Small intestine (tissue), 7 donors: ENCODE measurements around the gene PARD3. TPM values are rescaled to one million over a fixed set of nuclear protein-coding genes. Genes with fewer than 3 reads are reported as not detected.

Source experiments
- DNase-seq, 2 donors: peaks; one replicate each; pipeline versions ENCODE4 v3.0.0 to v3.0.0-alpha.2; 2013
- FAIRE-seq: peaks from 2 replicates; lab custom pipeline; 2012; peaks lifted over from hg19 to GRCh38; lab: Jason Lieb, UNC
- H3K27ac ChIP-seq, 3 donors: one replicate each; pipeline ENCODE4 v1.5.1; 2013; ENCODE audit warnings: low read length in 2 of 3, mild to moderate bottlenecking in 2 of 3, control low read depth in 1 of 3, inconsistent platforms in 1 of 3, low read depth in 1 of 3, moderate library complexity in 1 of 3
- H3K27me3 ChIP-seq, 3 donors: one replicate each; pipeline ENCODE4 v1.6.1; 2013; ENCODE audit warnings: low read length in 3 of 3, inconsistent platforms in 1 of 3; ENCODE audit not compliant: control insufficient read depth in 3 of 3, insufficient read depth in 3 of 3
- H3K36me3 ChIP-seq, 3 donors: one replicate each; pipeline ENCODE4 v1.6.1; 2013; ENCODE audit warnings: low read length in 3 of 3, inconsistent platforms in 1 of 3, low read depth in 1 of 3, mild to moderate bottlenecking in 1 of 3, moderate library complexity in 1 of 3; ENCODE audit not compliant: control insufficient read depth in 3 of 3, insufficient read depth in 2 of 3
- H3K4me1 ChIP-seq, 3 donors: one replicate each; pipeline ENCODE4 v1.6.1; 2013; ENCODE audit warnings: low read length in 2 of 3, inconsistent platforms in 1 of 3, low read depth in 1 of 3, mild to moderate bottlenecking in 1 of 3, moderate library complexity in 1 of 3; ENCODE audit not compliant: control insufficient read depth in 3 of 3, insufficient read depth in 2 of 3
- H3K4me3 ChIP-seq, 3 donors: one replicate each; pipeline ENCODE4 v1.5.1; 2013; ENCODE audit warnings: low read length in 3 of 3, control low read depth in 1 of 3, inconsistent platforms in 1 of 3, low read depth in 1 of 3, mild to moderate bottlenecking in 1 of 3, moderate library complexity in 1 of 3
- H3K9me3 ChIP-seq, 2 donors: one replicate each; pipeline ENCODE4 v1.6.1; 2013; ENCODE audit warnings: low read depth in 1 of 2, low read length in 1 of 2; ENCODE audit not compliant: control insufficient read depth in 2 of 2, insufficient read depth in 1 of 2
- WGBS, 3 donors: extraction: QIAGEN DNeasy Blood & Tissue Kit; methylation state at CpG; one replicate each; pipeline ENCODE4 v1.1.7; 2013; 5-methylcytosine and 5-hydroxymethylcytosine counted together
- polyA plus RNA-seq, 4 donors: library from polyadenylated mRNA; stranded (reverse) in 3 of 4; unstranded in 1 of 4; fragments of 200-250 nt in 3 of 4; fragments of 120-200 nt in 1 of 4; gene quantifications; one replicate each; pipeline versions ENCODE4 v1.2.1 to v1.2.3, GENCODE V29; 2013
- donor health status: healthy with polysubstance abuse.
- donor health status: control.
- donor health status: control.
- donor health status: Bipolar disorder and iron deficiency.
- donor health status: healthy.

PARD3 gene
- polyA plus RNA-seq, 4 donors, result 14.3 to 24.3 (median 15.5) TPM

DNA sequence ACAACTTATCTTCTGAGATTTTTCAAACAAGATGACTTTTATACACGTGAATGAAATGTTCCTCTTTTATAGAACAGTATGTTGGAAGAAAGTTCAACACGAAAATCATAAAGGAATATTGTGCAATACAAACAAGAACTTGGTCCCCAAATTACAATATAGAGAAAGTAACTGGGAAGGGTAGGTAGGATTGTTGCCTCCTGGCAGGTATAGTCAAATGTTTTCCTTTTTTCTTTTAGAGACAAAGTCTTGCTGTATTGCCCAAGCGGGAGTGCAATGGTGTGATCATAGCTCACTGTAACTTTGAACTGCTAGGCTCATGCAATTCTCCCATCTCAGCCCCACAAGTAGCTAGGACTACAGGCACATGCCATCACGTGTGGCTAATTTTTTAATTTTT lies 582.6 kb downstream of the PARD3 start:
- Histone ChIP-seq H3K27me3 (no peaks in the 10 kb centered on the region), H3K4me1 (peaks cover 2 to 6% (median 3%) of the 10 kb centered on the region in 3 donors), H3K4me3 (no peak overlapping the region), H3K36me3 (no peaks in the 10 kb centered on the region), H3K9me3 (no peaks in the 10 kb centered on the region), H3K27ac (no peak overlapping the region)
- 37 to 73% (median 55%) methylated on average over 4 of the region's 4 CpGs for WGBS, 3 donors
- peak in 1 of 2 donors; percentile 43 for DNase-seq
- FAIRE-seq, result no peak

DNA sequence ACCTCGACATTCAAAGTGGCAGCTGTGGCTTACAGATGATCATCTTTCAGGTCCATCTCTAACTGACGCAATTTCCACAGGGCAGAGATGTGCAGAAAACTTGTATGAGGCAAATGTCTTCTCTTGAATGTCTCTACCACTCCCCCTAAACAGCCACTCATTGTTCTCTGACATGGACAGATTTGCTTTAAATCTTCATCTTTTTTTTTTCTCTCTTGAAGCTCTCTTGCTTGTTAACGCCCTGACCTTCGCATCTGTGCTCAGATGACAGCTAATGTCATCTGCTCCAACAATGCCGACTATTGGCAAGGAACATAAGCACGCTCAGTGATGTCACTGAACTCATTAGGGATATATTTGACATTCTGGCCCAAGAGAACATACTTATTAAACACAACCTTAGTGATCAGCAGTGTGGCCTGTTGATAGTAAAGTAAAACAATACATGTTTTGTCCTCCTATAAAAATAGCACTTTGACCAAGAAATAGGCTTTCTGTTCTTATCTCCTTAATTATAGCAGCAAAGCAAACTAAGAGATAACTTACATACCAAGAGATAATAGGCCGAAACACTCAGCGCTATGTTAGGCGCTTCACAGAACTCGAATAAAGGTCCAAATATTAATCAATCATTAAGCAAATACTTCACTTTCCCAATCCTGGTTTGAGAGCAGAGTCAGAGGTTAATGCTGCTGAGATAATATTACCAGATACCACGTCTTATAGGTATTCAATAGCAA lies 583.5 kb downstream of the PARD3 start:
- no peak overlapping the region for H3K27ac ChIP-seq
- WGBS, 3 donors, result 24 to 59% (median 41%) methylated on average over 11 of the region's 11 CpGs
- DNase-seq, result peak; percentile 48 to 67
- no peak for FAIRE-seq
- H3K4me3 ChIP-seq, result no peak overlapping the region
- no peaks in the 10 kb centered on the region for H3K27me3 ChIP-seq
- H3K36me3 ChIP-seq, result no peaks in the 10 kb centered on the region
- no peaks in the 10 kb centered on the region for H3K9me3 ChIP-seq
- peaks cover 2 to 6% (median 3%) of the 10 kb centered on the region in 3 donors for H3K4me1 ChIP-seq

DNA sequence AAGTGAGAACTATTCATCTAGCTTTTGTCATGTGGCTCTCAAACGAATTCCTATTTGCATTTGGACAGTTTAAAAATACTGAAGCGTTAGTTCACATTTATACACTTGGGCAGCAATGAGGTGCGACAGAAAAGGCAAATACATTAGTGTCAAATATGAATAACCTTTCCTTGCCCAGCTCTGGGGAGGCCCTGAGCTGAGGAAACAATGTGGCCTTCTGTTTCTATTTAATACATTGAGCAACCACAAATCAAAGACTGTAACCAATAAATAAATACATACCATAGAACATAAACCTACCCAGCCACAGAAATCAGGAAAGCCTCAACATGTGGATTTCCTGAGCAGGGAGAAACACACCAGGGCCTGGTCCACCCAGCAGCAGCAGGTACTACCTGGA lies 585.2 kb downstream of the PARD3 start:
- DNase-seq (no peak), FAIRE-seq (no peak)
- WGBS, 3 donors, result 83 to 89% (median 84%) methylated on average over 3 of the region's 3 CpGs
- no peak overlapping the region for H3K4me3 ChIP-seq
- peaks cover 2 to 6% (median 3%) of the 10 kb centered on the region in 3 donors for H3K4me1 ChIP-seq
- H3K9me3 ChIP-seq, result no peaks in the 10 kb centered on the region
- no peak overlapping the region for H3K27ac ChIP-seq
- no peaks in the 10 kb centered on the region for H3K27me3 ChIP-seq
- no peaks in the 10 kb centered on the region for H3K36me3 ChIP-seq

DNA sequence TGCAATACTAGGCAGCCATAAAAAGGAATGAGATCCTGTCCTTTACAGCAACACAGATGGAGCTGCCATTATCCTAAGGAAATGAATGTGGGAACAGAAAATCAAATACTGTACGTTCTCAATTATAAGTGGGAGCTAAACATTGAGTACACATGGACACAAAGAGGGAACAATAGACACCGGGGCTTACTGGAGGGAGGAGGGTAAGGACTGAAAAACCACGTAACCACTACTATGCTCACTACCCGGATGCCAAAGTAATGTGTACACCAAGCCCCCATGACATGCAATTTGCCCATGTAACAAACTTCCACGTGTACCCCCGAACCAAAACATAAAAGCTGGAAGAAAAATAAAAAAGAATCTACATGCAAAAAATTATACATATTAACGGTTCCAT lies 587.0 kb downstream of the PARD3 start:
- Histone ChIP-seq H3K36me3 (no peaks in the 10 kb centered on the region), H3K4me3 (no peak overlapping the region), H3K27me3 (no peaks in the 10 kb centered on the region), H3K4me1 (peaks cover 3 to 6% (median 4%) of the 10 kb centered on the region in 3 donors), H3K9me3 (no peaks in the 10 kb centered on the region), H3K27ac (no peak overlapping the region)
- 84 to 91% (median 85%) methylated on average over 7 of the region's 7 CpGs for WGBS, 3 donors
- DNase-seq, result no peak
- FAIRE-seq, result no peak

DNA sequence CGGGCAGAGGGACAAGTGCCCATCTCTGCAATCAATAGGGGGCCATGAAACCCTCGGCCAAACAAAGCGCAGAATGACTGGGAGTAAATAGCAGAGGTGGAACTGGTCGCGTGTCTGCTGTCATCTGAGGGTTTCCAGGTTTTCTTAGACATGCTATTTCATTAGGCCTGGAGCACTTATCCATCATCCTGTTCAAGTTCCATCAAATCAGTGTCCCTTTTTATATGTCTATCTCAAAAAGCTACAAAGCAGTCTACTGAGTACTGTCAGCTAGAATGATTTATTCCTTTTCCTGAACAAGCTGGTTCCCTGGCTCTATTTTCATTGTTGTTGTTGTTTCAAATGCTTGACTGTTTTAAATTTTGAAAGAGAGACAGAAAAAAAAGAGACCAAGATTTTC lies 590.5 kb downstream of the PARD3 start:
- no peaks in the 10 kb centered on the region for H3K27me3 ChIP-seq
- H3K36me3 ChIP-seq, result peaks cover 0 to 3% (median 0%) of the 10 kb centered on the region in 3 donors
- 80 to 88% (median 85%) methylated on average over 5 of the region's 5 CpGs for WGBS, 3 donors
- H3K9me3 ChIP-seq, result no peaks in the 10 kb centered on the region
- no peak for FAIRE-seq
- no peak overlapping the region for H3K4me3 ChIP-seq
- H3K27ac ChIP-seq, result no peak overlapping the region
- DNase-seq, result no peak
- H3K4me1 ChIP-seq, result peaks cover 0 to 2% (median 0%) of the 10 kb centered on the region in 3 donors

DNA sequence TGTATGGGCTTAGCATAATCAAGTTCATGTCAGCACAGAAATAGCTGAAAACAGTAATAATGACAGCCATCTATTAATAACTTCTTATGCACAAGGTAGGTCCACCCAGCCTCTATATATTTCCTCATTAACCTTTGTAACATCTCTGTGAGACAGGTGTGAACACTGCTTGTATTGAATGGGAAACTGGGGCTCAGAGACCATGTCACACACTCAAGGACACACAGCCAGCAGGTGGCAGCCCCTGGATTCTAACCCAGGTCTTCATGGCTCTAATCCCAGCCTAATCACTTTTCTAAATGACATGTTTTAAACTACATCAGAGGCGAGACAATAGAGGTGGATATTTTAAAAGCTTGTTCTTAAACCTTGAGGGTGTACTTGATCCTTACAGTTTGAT lies 591.4 kb downstream of the PARD3 start:
- WGBS, 3 donors, result 37 to 63% (median 54%) methylated on average over 1 of the region's 1 CpG

DNA sequence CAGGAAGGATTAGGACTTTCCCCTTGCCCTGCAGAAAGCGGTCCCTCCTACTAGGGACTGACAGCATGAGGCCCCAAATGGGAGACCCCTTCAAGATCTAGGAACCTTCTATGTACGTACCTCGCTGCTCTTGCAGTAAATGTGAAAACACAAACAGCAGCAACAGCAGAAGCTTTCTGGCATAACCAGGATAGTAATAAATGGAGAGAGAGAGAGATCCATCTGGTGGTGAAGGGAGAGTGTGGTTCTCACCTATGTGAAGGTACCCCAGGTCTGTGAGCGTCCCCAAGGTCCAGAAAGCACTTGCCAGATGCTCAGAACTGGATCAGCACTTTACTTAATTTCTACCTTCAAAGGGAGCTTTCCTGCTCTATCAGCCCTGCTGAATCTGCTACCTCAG lies 592.7 kb downstream of the PARD3 start:
- H3K27me3 ChIP-seq, result no peaks in the 10 kb centered on the region
- no peak for FAIRE-seq

More for the DNA sequence above, 591.4 kb downstream of the PARD3 start:
- Histone ChIP-seq H3K27me3 (no peaks in the 10 kb centered on the region), H3K9me3 (no peaks in the 10 kb centered on the region), H3K36me3 (peaks cover 0 to 3% (median 0%) of the 10 kb centered on the region in 3 donors), H3K4me1 (peaks cover 0 to 2% (median 0%) of the 10 kb centered on the region in 3 donors), H3K27ac (no peak overlapping the region), H3K4me3 (no peak overlapping the region)
- DNase-seq (peak in 1 of 2 donors; percentile 50), FAIRE-seq (no peak)

DNA sequence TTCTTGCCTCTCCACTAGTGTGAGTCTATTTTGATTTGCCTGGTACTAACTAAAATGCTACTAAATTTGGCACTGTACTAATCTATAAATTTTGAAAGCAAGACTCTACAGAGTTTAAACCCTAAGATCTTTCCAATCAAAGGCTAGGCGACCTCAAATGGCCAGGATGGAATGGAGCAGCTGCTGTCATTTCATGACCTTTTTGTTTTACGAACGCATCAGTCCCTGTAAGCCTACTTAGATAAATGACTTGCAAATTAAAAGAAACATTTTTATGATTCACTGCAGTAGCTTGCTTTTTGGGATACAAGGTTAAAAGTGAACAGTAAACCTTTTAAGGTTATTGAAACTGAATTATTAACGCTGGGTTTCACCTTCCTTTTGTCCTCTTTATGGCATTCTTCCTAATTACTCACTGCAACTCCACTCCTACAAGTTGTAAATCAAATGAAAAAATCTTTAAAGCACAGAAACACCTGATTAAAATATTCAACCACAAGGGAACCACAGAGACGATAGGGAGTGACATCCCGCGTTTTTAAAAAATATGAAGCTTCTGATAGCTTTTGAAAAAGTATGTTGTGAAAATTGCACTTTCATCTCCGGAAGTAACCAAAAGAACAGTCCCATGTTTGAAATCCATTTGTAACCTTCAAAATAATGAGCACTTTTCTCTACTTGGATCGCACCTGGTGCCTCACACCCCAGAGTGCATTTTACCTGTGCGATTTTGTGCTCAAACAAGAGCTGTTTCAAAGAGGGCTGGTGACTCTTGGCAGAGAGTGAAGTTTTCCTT lies 595.1 kb downstream of the PARD3 start:
- Histone ChIP-seq H3K4me3 (no peak overlapping the region), H3K36me3 (peaks cover 0 to 3% (median 0%) of the 10 kb centered on the region in 3 donors), H3K27me3 (no peaks in the 10 kb centered on the region), H3K27ac (no peak overlapping the region), H3K9me3 (no peaks in the 10 kb centered on the region), H3K4me1 (peaks cover 0 to 6% (median 5%) of the 10 kb centered on the region in 3 donors)
- DNase-seq (no peak), FAIRE-seq (no peak)
- 58 to 67% (median 66%) methylated on average over 10 of the region's 10 CpGs for WGBS, 3 donors

More for the DNA sequence above, 592.7 kb downstream of the PARD3 start:
- DNase-seq, result no peak
- Histone ChIP-seq H3K36me3 (peaks cover 0 to 3% (median 0%) of the 10 kb centered on the region in 3 donors), H3K4me3 (no peak overlapping the region), H3K9me3 (no peaks in the 10 kb centered on the region), H3K27ac (no peak overlapping the region), H3K4me1 (peaks cover 0 to 2% (median 0%) of the 10 kb centered on the region in 3 donors)
- 82 to 92% (median 91%) methylated on average over 4 of the region's 4 CpGs for WGBS, 3 donors
